Aorta (tissue), 5 donors: ENCODE results near the gene UBE2E1. TPM values are rescaled to one million over a fixed set of nuclear protein-coding genes. Genes with fewer than 3 reads are reported as not detected.

Source experiments
- ATAC-seq: fragments of 200-7000 bp; cut with Tn5 transposase; one replicate; pipeline ENCODE4 v1.9.1; 2022; ENCODE audit warnings: moderate library complexity; ENCODE audit not compliant: low FRiP score
- DNase-seq, 2 donors: peaks; one replicate each; pipeline ENCODE4 v3.0.0-alpha.2; 2020
- H3K27ac ChIP-seq, 2 donors: one replicate each; pipeline ENCODE4 v1.5.1; 2013; ENCODE audit warnings: low read length in 2 of 2, mild to moderate bottlenecking in 2 of 2, moderate library complexity in 2 of 2, control low read depth in 1 of 2, inconsistent platforms in 1 of 2, low read depth in 1 of 2
- H3K27me3 ChIP-seq, 2 donors: one replicate each; pipeline ENCODE4 v1.6.1; 2013; ENCODE audit warnings: control low read depth in 1 of 2, low read length in 1 of 2, mild to moderate bottlenecking in 1 of 2, moderate library complexity in 1 of 2; ENCODE audit not compliant: insufficient read depth in 2 of 2, control insufficient read depth in 1 of 2
- H3K36me3 ChIP-seq, 2 donors: one replicate each; pipeline ENCODE4 v1.6.1; 2013; ENCODE audit warnings: control low read depth in 1 of 2, low read length in 1 of 2, mild to moderate bottlenecking in 1 of 2; ENCODE audit not compliant: insufficient read depth in 2 of 2, control insufficient read depth in 1 of 2
- H3K4me1 ChIP-seq, 2 donors: one replicate each; pipeline ENCODE4 v1.6.1; 2013; ENCODE audit warnings: low read length in 2 of 2, control low read depth in 1 of 2, mild to moderate bottlenecking in 1 of 2, moderate library complexity in 1 of 2; ENCODE audit not compliant: insufficient read depth in 2 of 2, control insufficient read depth in 1 of 2
- H3K4me3 ChIP-seq, 2 donors: one replicate each; pipeline ENCODE4 v1.5.1; 2013; ENCODE audit warnings: low read length in 2 of 2, control low read depth in 1 of 2, mild to moderate bottlenecking in 1 of 2
- H3K9me3 ChIP-seq: one replicate; pipeline ENCODE4 v1.6.1; 2013; ENCODE audit warnings: mild to moderate bottlenecking, low read length; ENCODE audit not compliant: control insufficient read depth
- WGBS, 2 donors: extraction: QIAGEN DNeasy Blood & Tissue Kit; methylation state at CpG; one replicate each; pipeline ENCODE4 v1.1.7; 2013; 5-methylcytosine and 5-hydroxymethylcytosine counted together
- intact Hi-C, 2 donors: fragments of 100-400 bp; cut with DNase I; formaldehyde crosslinking; loops; one replicate each; pipeline versions ENCODE4 v1.14.2 to v1.15.0; 2022
- polyA plus RNA-seq, 2 donors: library from polyadenylated mRNA; stranded (reverse); fragments of 200-250 nt; gene quantifications; one replicate each; pipeline ENCODE4 v1.2.3, GENCODE V29; 2013
- total RNA-seq, 2 donors: library from RNA; stranded (reverse); fragmentation: NEBNext Ultra II Directional; extraction: Animal tissue kit (Norgen Biotek cat#: 25700); gene quantifications; one replicate each; pipeline ENCODE4 v1.2.1, GENCODE V29; 2021
- donor health status: healthy with polysubstance abuse.
- donor health status: Bipolar disorder and iron deficiency.
- donor health status: DM: no; HTN: no; CAD: no.
- donor health status: DM: no; HTN: no; CAD: no.
- donor health status: DM: yes; HTN: yes; CAD: no.

UBE2E1 gene
- total and polyA plus RNA-seq, 4 donors: 62.2 to 128 (median 92.0) TPM

DNA sequence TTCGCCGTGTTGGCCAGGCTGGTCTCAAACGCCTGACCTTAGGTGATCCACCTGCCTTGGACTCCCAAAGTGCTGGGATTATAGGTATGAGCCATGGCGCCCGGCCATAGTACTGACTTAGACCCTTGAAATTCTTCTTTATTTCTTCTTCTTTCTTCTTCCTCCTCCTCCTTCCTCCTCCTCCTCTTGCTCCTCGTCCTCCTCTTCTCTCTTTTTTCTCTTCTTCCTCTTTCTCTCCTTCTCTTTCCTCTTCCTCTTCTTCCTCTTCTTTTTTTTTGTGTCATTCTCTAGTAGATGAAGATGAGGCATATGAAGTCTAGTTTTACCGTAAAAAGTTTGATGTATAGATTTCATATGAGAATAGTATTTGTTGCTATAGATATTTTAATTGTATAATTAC is 120.5 kb downstream of the UBE2E1 start:
- WGBS, 2 donors: 97 to 98% methylated on average over 7 of the region's 7 CpGs
- no peaks in the 10 kb centered on the region for H3K36me3 ChIP-seq
- no peak for ATAC-seq
- no peaks in the 10 kb centered on the region for H3K27me3 ChIP-seq
- intact Hi-C loops: loop anchor here in 1 of 2 donors (10.0 kb wide), 1 partner anchor 59 kb away; no protein-coding TSS in a partner anchor
- no peaks in the 10 kb centered on the region for H3K4me1 ChIP-seq
- H3K27ac ChIP-seq: no peak overlapping the region
- no peaks in the 10 kb centered on the region for H3K9me3 ChIP-seq
- no peak for DNase-seq
- no peak overlapping the region for H3K4me3 ChIP-seq

DNA sequence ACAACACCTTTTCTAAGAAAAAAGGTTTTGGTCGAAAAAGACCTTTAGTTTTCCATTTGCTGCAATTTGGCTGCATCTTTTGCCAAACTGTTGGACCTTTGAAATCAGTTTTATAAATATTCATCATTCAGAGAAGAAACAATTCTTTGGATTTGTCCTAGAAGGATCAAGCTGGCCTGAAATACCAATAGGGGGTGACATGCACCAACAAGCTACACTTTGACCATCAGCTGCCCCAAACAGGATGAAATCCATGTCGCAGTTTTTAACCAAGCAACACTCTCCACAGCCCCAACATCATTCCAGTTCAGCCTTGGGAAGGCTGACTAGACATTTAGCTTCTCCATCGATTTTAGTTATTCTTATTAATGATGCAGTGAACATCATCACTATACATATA is 121.0 kb downstream of the UBE2E1 start:
- Histone ChIP-seq H3K27ac (no peak overlapping the region), H3K27me3 (no peaks in the 10 kb centered on the region), H3K4me1 (no peaks in the 10 kb centered on the region), H3K9me3 (no peaks in the 10 kb centered on the region), H3K4me3 (no peak overlapping the region), H3K36me3 (no peaks in the 10 kb centered on the region)
- intact Hi-C loops: loop anchor here in 1 of 2 donors (10.0 kb wide), 1 partner anchor 58 kb away; no protein-coding TSS in a partner anchor
- ATAC-seq: no peak
- 58 to 72% methylated on average over 3 of the region's 3 CpGs for WGBS, 2 donors
- no peak for DNase-seq

DNA sequence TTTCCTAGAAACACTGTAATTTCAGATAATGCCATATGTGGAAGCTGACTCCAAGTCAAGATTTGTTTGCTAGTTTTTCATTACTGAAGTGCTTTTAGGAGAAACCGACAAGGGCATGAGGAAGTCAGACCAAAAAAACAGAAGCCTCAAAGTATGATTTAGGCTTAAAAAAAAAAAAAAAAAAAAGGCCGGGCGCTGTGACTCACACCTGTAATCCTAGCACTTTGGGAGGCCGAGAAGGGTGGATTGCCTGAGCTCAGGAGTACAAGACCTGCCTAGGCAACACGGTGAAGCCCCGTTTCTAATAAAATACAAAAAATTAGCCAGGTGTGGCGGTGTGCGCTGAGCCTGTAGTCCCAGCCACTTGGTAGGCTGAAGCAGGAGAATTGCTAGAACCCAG is 122.8 kb downstream of the UBE2E1 start:
- H3K27me3 ChIP-seq: no peaks in the 10 kb centered on the region
- H3K9me3 ChIP-seq: no peaks in the 10 kb centered on the region
- H3K4me3 ChIP-seq: no peak overlapping the region
- no peak overlapping the region for H3K27ac ChIP-seq
- DNase-seq: no peak
- 85 to 90% methylated on average over 7 to 8 of the region's 8 CpGs for WGBS, 2 donors
- no peaks in the 10 kb centered on the region for H3K36me3 ChIP-seq
- intact Hi-C loops: loop anchor here in 1 of 2 donors (10.0 kb wide), 1 partner anchor 56 kb away; no protein-coding TSS in a partner anchor
- H3K4me1 ChIP-seq: no peaks in the 10 kb centered on the region
- no peak for ATAC-seq

DNA sequence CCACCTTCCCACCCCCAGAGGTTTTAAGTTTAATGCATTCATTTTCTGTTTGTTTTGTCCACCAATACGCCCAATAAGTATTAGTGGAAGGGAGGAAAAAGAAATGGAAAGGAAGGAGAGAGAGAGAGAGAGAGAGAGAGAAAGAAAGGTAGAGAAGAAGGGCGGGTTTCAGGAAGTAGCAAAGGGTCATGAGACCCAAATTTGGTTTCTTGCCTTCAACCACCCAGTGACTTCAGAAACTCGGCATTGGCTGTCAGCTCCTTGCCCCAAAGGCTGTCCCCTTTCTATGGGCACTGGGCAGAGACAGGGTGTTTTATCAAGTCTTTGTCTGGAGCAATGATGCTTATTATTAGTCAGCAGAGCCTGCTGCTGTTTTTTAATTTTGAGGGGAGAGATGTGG is 125.8 kb downstream of the UBE2E1 start:
- Histone ChIP-seq H3K27me3 (no peaks in the 10 kb centered on the region), H3K27ac (no peak overlapping the region), H3K9me3 (no peaks in the 10 kb centered on the region), H3K4me3 (no peak overlapping the region), H3K36me3 (no peaks in the 10 kb centered on the region), H3K4me1 (no peaks in the 10 kb centered on the region)
- 83 to 84% methylated on average over 3 of the region's 3 CpGs for whole genome bisulfite sequencing, 2 donors
- DNase-seq (no peak), ATAC-seq (no peak)
- intact Hi-C loops: no loop called here

DNA sequence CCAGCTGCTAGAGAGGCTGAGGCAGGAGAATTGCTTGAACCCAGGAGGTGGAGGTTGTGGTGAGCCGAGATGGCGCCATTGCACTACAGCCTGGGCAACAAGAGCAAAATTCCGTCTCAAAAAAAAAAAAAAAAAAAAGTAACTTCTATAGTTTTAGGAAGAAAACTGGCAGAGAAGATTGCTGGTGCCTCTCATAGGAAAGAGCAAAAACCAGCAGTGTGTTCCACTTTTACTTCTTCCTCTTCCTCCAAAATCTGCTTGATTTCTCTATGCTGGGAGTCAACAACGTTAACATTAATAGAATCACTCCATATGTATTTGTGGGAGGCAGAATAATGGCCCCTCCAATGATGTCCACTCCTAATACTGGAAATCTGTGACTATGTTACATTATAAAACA is 126.8 kb downstream of the UBE2E1 start:
- WGBS, 2 donors: 91 to 92% methylated on average over 4 of the region's 4 CpGs
- DNase-seq (no peak), ATAC-seq (no peak)
- Histone ChIP-seq H3K4me1 (no peaks in the 10 kb centered on the region), H3K27ac (no peak overlapping the region), H3K9me3 (no peaks in the 10 kb centered on the region), H3K27me3 (no peaks in the 10 kb centered on the region), H3K4me3 (no peak overlapping the region), H3K36me3 (no peaks in the 10 kb centered on the region)
- intact Hi-C loops: no loop called here

DNA sequence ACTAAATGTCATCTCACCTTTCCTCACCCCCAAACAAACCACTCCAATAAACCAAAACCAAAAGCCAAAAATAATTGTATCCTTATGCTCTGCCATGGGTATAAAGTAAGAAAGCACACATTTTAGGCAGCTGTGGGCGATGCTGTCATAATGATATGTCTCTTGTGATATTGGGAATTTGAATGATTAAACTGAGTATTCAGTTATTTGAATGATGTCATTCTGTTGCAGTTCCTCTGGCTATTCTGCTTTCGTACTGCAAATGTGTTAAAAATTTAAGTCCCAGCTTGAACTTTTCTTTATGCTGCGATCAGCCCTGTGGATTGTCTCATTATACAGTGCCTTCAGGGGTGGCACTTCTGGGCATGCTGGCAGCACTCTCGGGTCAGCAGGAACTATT is 128.5 kb downstream of the UBE2E1 start:
- no peak for DNase-seq
- Histone ChIP-seq H3K4me1 (no peaks in the 10 kb centered on the region), H3K27me3 (no peaks in the 10 kb centered on the region), H3K9me3 (no peaks in the 10 kb centered on the region), H3K27ac (no peak overlapping the region), H3K36me3 (no peaks in the 10 kb centered on the region), H3K4me3 (no peak overlapping the region)
- 65 to 66% methylated on average over 4 of the region's 4 CpGs for WGBS, 2 donors
- no peak for ATAC-seq
- intact Hi-C loops: no loop called here

DNA sequence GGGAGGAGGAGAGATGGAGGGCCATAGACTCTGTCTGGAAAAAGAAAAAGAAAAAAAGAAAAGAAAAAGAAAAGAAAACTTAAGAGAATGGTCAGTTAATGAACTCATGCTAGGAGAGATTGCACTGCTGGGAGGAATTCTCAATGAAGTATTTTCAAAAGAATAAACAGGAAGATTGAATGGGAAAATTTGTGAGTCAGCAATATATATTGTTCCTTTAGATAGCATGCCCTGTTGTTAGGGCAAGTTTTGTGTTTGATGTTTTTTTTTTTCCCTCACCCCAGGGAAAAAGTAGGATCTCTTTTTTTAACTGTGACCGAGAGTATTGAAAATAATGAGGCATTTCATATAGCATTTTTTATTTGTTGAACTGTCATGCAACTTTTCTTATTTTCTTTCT is 131.5 kb downstream of the UBE2E1 start:
- intact Hi-C loops: no loop called here
- no peak for ATAC-seq
- DNase-seq: no peak
- Histone ChIP-seq H3K4me1 (no peaks in the 10 kb centered on the region), H3K36me3 (no peaks in the 10 kb centered on the region), H3K27me3 (no peaks in the 10 kb centered on the region), H3K27ac (no peak overlapping the region), H3K9me3 (no peaks in the 10 kb centered on the region), H3K4me3 (no peak overlapping the region)
- WGBS, 2 donors: 87 to 96% methylated on average over 1 of the region's 1 CpG

DNA sequence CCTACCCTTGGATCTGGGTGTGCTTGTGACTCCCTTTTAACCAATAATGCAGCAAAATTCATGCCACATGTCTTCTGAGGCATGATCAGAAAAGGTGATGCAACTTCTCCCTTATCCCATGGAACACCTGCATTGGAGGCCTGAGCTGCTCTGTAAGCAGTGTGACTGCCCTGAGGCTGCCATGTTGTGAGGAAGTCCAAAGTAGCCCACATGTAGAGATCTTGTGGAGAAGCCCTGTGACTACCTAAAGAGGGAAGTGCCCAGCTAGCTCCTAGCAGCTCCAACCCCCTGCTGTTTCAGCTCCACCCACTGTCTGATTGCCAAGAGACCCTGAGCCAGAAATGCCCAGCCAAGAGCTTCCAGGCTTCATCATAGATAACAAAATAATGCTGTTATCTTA is 132.9 kb downstream of the UBE2E1 start:
- ATAC-seq: no peak
- DNase-seq: no peak
- no peaks in the 10 kb centered on the region for H3K27me3 ChIP-seq
- no peaks in the 10 kb centered on the region for H3K4me1 ChIP-seq
- no peaks in the 10 kb centered on the region for H3K9me3 ChIP-seq
- H3K27ac ChIP-seq: no peak overlapping the region
- no peak overlapping the region for H3K4me3 ChIP-seq
- H3K36me3 ChIP-seq: no peaks in the 10 kb centered on the region
- intact Hi-C loops: no loop called here

DNA sequence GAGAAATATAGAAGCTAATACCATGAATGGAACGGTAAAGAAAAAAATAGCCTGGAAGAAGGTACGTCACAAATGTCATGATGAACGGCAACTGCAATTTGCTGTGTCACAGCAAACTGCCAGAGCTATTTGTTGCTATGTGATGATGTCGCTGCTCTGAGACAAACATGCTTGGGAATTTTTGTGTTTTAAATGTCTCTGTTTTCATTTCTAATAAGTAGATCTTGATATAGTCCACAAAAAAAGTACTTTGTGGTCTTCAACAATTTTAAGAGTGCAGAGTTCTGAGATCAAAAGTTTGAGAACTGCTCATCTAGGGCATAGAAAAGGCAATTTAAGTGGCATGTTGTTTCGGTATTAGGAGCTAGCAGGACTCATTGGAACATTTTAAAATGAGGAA is 135.0 kb downstream of the UBE2E1 start:
- no peak overlapping the region for H3K27ac ChIP-seq
- no peaks in the 10 kb centered on the region for H3K36me3 ChIP-seq
- H3K4me3 ChIP-seq: no peak overlapping the region
- intact Hi-C loops: no loop called here
- no peaks in the 10 kb centered on the region for H3K27me3 ChIP-seq
- DNase-seq (no peak), ATAC-seq (no peak)
- no peaks in the 10 kb centered on the region for H3K4me1 ChIP-seq
- WGBS, 2 donors: 68 to 79% methylated on average over 5 of the region's 5 CpGs
- H3K9me3 ChIP-seq: no peaks in the 10 kb centered on the region
